GM21737 (cell line): ENCODE measurements around the gene TBC1D5.
"Not testable (repeated sequence)": the region's sequence is repeated elsewhere in the genome, so short reads cannot be mapped to it uniquely, and the experiment has no call there.

Source experiments
- ATAC-seq: cut with Tn5 transposase; IDR thresholded peaks from one replicate; pipeline ENCODE4 v1.9.1; 2021; ENCODE audit warnings: mild to moderate bottlenecking, moderate library complexity; ENCODE audit not compliant: unreplicated experiment

Gene TBC1D5, protein sequence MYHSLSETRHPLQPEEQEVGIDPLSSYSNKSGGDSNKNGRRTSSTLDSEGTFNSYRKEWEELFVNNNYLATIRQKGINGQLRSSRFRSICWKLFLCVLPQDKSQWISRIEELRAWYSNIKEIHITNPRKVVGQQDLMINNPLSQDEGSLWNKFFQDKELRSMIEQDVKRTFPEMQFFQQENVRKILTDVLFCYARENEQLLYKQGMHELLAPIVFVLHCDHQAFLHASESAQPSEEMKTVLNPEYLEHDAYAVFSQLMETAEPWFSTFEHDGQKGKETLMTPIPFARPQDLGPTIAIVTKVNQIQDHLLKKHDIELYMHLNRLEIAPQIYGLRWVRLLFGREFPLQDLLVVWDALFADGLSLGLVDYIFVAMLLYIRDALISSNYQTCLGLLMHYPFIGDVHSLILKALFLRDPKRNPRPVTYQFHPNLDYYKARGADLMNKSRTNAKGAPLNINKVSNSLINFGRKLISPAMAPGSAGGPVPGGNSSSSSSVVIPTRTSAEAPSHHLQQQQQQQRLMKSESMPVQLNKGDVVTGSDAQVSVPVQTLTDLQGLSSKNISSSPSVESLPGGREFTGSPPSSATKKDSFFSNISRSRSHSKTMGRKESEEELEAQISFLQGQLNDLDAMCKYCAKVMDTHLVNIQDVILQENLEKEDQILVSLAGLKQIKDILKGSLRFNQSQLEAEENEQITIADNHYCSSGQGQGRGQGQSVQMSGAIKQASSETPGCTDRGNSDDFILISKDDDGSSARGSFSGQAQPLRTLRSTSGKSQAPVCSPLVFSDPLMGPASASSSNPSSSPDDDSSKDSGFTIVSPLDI

DNA sequence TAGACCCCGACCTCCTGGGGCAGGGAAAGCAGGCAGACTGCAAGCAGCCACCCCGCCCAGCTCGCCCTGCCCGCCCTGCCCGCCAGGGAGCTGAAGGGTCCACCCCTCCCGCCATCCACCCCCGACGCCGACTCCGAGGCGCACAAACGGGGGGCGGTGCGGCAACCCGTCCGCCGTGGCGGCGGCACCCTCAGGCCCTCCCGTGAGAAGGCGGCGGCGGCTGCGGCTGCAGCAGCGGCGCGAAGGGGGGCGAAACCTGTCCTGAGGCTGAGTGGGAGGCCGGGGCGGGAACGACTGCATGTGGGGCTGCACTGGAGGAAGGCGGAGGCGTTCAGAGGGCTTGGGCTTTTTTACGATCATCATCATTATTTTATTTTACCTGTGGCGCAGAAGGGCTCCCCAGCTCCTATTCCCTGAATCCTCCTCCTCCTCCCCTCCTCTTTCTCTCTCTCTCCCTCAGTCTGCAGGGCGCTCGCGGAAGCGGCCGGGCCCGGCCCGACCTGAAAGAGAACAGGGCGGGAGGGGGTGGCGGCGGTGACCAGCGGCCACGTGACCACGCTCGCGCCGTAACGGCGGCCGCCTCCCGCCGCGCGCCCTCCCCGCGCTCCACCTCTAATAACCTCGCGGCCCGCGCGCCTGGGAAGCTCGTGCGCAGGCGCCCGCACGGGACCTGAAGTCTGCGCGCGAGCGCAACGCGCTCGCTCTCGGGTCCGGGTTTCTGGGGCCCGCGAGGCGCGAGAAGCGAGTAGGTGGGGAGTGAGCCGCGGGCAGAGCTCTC, at the start of gene TBC1D5:
TBC1D5 (minus strand) TSS at position 530 of the 778 bp plus-strand sequence. CDS start 234,061 bp downstream, outside the sequence.
- ATAC-seq = peak; percentile 76

DNA sequence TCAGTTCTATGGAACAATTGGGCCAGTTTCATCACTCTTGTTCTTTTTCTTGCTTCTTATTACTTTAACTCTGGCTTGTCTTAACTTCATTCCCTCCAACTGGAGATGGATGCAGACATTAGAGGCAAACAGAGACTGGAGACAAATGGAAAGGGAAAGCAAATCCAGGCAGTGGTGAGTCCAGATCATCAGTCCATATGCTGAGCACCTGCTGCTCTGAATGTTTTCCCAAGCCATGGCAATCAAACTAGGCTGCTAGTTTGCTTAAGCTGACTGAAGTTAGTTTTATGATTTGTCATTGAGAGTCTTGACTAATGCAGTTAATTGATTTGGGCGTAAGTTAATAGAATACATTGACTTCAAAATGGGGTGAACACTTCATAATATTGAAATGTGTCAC, 41.0 kb upstream of the TBC1D5 start:
- ATAC-seq = no peak

DNA sequence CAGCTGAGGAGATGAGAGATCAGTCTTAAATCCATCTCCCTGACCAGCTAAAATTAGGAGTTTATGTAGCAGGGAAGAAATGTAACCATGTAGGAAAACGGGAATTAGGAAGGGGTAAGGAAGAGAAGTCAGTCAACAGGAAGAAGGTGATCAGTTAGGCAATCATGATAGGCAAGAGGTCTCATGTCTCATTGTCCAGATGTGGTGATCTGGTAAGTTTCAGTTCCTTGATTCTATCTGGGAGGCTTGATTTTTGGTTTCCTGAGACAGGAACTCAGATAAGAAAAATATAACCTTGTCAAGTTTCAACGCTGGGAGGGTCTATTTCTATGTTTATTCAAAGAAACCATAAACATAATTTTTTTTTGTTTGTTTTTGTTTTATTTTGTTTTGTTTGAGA, 40.3 kb upstream of the TBC1D5 start:
- ATAC-seq = no peak

DNA sequence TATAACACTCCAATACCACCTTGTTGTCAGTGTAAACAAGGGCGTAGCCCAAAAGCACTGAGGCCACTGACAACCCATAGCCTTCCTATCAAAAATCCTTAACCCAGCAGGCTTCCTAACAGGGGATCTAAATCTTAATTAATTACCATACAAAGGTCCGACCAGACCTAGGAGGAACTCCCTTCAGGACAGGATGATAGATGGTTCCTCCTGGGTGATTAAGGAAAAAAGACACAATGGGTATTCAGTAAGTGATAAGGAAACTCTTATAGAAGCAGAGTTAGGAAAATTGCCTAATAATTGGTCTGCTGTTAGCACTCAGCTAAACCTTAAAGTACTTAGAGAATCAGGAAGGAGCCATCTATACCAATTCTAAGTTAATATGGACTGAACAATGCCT, 37.9 kb upstream of the TBC1D5 start:
- not testable (repeated sequence) for ATAC-seq

DNA sequence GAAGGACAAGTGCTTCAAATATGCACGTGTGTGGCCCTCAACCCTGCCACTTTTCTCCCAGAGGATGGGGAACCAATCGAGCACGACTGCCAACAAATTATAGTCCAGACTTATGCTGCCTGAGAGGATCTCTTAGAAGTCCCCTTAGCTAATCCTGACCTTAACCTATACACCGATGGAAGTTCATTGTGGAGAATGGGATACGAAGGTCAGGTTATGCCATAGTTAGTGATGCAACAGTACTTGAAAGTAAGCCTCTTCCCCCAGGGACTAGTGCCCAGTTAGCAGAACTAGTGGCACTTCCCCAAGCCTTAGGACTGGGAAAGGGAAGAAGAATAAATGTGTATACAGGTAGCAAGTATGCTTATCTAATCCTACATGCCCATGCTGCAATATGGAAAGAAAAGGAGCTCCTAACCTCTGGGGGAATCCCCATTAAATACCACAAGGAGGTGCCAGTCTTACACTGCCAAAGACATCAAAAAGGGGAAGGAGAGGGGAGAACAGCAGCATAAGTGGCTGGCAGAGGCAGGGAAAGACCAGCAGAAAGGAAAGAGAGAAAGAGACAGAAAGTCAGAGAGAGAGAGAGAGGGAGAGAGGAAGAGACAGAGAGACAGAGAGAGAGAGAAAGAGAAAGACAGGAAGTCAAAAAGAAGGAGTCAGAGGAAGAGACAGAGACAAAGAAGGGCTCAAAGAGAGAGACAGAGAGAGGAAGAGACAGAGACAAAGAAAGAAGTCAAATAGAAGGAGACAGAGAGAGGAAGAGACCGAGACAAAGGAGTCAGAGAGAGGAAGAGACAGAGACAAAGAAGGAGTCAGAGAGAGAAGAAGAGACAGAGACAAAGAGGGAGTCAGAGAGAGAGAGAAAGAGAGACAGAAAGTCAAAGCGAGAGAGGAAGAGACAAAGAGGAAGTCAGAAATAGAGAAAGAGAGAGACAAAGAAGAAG, 37.1 kb upstream of the TBC1D5 start:
- not testable (repeated sequence) for ATAC-seq

DNA sequence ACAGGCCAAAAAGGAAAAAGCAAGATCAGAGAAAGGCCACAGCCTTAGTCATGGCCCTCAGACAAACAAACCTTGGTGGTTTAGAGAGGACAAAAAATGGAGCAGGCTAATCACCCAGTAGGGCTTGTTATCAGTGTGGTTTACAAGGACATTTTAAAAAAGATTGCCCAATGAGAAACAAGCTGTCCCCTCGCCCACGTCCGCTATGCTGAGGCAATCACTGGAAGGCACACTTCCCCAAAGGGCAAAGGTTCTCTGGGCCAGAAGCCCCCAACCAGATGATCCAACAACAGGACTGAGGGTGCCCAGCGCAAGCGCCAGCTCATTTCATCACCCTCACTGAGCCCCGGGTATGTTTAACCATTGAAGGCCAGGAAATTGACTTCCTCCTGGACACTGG, 34.9 kb upstream of the TBC1D5 start:
- ATAC-seq = not testable (repeated sequence)

DNA sequence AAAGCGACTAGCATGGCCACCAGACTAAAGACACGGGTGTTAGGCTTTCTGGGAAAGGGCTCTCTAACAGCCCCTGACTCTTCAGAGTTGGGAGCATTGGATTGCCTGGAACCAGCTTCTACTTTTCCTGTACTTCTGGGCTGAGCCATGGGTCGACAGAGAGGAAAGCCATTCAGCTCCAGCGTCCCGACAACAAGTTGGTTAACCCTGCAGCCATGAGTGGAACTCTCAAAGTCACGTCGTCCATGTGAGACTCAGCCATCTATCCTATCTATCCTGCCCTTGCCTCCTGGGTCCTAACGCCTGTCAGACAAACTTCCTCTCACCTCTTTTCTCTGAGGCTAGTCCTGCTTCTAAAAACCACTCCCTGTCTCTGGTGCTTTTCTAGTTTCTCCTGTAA, 32.6 kb upstream of the TBC1D5 start:
- ATAC-seq = no peak

DNA sequence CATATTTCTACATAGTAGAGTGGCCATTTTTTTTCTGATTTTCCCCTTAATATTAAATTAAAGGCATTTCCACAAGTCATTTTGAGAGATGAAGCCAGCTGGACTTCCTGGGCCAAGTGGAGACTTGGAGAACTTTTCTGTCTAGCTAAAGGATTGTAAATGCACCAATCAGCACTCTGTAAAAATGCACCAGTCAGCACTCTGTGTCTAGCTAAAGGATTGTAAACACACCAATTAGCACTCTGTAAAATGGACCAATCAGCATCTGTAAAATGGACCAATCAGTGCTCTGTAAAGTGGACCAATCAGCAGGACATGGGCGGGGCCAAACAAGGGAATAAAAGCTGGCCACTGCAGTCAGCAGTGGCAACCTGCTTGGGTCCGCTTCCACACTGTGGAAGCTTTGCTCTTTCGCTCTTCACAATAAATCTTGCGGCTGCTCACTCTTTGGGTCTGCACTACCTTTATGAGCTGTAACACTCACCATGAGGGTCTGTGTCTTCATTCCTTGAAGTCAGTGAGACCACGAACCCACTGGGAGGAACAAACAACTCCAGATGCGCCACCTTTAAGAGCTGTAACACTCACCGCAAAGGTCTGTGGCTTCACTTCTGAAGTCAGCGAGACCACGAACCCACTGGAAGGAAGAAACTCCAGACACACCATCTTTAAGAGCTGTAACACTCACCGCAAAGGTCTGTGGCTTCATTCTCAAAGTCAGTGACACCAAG, 31.9 kb upstream of the TBC1D5 start:
- not testable (repeated sequence) for ATAC-seq

DNA sequence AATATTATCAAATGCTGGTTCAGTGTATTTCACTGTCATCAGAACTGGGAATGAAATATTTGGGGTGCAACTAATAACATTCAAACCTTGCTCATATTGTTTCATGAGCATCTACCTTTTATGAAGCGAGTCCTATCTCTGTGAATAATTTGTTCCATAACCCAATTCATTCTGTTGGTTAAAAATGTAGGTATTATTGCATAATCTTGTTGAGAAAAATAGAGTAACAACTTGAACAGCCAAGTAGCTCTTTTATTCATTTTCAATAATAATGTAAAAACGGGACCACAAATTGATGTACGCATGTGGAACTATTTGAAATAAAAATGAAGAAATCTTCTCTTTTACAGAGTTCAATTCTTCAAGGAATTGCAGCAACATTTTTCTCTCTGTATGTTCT, 30.1 kb upstream of the TBC1D5 start:
- ATAC-seq = no peak

DNA sequence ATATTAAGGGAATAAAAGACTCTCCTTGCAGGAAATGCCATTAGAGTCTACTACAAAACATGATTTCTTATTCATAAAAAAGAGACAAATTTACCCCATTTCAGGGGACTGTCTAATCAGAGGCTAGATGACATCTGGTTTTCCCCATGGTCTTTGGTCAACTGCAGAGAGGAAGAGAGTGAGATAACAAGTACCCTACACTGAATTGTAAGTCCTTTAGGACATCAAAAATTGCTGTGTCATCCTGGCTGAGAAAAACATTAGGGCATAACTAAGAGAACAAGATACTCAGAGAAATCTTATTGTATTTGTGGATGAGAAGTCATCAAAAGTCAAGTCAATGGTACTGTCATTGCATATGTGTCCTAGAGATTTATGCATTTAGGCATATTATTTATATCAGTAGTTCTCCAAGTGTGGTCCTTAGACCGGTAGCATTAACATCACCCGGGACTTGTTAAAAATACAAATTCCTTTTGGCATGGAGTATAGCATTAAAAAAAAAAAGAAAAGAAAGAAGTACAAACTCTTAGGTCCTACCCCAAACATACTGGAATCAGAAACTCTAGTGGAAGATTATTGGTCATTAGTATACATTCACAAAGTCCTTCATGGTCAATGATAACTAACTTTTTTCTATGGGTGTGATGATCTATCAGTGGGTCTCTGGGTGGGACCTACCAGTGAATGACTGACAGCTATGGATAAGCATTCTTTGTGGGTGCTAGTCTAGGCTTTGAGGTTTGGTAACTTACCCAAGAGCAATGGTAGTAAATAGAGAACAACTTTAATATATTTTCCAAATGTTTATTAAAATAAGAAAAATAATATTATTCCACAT, 29.0 kb upstream of the TBC1D5 start:
- ATAC-seq = no peak

DNA sequence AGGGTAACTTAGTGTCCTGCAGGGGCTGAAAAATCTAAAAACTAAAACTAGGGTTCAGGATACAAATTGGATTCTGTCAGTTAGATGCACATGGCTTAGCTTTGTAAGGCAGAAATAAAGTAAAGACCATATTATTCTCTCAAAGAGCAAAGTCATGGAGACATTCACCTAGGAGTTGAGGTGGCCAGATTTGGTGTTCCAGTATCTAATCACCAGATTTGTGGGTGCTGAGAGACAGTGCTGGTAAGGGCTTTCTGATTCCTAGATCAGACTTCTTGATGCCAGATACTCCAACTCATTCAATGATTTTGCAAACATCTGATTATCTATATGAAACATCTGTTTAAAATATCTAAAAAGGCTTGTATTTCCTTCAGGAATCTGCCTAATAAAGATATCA, 28.3 kb upstream of the TBC1D5 start:
- ATAC-seq = no peak

DNA sequence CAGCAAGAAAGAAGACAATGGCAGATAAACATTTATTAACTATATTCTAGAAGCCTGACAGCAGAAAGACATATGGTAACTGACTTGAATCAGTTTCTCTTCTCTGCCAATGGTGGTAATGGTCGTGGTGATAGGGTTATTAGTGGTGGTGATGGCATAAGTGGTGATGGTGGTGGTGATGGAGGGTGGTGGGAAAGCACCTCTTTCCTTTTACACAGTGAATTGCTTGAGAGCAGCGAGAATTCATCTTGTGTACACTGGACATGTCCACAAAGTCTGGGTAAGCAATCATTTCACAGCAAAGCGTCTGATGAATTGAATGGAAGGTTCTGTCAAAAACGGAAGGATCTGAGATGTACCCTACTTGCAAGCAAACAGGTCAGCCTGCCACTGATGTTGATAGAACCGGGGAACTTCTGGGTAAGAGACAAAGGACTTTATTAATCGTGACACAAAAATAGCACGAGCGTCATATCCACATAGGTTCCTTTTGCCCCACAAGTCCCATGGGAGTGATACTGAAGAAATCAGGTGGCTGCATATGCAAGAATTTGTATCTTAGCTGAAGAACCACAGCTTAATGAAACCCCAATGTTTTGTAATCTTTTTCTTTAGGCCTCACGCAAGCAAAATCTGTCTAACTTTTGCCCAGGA, 23.5 kb upstream of the TBC1D5 start:
- peak; percentile 69 for ATAC-seq

DNA sequence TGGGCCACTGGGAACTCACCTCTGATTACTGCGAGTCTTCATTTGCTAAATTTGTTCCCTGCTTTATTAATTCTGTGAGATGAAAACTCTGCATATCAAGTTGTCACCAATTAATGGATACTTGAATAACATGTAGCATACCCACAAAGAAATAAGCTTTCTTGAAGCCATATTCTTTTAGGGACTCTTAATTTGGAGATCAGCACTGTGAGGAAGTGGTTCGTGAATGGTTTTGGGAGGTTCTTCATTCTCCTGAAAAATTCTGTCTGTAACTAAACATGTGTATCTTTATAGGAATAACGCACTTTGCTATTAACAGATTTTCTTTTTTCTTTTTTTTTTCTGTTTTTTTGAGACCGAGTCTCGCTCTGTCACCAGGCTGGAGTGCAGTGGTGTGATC, 19.1 kb upstream of the TBC1D5 start:
- no peak for ATAC-seq

DNA sequence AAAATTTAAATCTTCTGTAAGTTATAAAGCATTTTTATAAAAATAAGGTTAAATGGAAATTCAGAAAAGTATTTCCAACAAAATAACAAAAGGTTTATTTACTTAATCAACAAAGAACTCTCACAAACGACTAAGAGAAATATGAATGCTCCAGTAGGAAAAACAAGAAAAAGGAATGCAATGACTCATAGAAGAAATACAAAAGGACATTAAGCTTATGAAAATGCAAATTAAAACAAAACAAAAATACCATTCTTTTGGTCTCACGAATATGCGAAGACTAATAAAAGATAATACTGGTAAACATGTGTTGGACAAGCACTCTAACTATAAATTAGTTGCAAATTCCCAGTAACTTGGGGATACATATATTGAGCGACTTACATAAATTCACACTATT, 17.5 kb upstream of the TBC1D5 start:
- no peak for ATAC-seq

DNA sequence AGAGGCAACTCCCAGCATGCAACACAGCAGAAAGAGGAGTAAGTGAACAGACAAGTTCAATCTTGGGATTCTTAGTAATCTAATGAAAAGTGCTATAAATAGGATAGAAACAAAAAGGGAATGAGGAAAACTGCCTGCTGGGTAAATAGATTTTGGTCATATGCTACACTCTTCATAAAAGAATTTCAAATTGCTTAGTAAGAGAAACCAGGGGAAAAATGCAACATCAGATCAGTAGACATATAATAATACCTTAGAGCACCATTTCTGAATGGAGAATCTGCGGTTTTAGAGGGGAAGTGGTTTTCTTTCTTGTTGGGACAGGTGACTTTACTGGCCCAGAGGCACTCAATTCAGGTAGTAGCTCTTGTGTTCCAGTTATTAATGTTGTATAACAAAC, 13.4 kb upstream of the TBC1D5 start:
- ATAC-seq = no peak

DNA sequence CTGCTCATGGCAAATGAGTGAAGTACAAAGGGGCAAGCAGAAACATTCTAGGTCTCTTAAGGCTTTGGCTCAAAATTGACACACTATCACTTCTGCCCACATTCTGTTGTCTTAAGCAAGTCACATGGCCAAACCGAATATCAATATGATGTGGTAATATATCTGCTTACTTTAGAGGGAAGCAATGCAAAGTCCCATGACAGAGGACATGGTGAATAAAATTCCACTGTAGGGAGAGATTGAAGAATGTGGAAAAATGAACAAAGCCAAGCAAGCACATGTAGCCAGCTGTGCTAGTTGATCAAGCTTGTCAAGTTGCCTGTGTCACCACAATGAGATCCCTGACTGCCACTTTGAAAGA, 11.2 kb upstream of the TBC1D5 start:
- ATAC-seq = no peak

DNA sequence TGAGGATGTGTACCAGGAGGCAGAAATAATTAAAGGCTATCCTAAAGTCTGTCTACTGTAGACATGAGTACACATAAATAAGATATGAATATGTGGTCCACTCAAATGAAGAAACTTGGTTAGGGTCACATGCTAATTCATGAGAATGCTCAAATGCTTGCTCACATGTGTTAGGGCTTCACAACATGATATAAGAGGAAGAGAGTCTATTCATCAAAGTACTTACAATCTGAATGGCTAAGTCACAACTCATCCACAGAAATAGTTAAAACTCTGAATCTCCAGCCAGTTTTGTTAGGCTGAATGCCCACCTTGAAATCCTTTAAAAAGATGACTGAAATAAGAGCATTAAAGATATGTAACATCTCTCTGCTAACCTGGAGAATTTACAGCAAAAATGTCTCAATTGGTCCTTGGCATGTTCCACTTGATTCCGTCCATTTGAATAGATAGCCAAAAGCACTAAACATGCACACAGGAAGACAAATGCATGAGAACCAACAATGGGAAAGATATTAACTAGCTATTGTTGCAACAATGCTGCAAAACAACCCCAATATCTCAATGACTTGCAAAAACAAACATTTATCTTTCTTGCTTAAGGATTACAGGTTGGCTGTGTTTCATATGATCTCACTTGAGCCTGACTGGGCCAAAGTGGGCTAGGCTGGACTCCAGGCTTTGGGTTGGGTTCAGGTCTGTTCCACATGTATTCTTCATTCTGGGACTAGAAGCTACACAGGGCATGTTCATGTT, 10.6 kb upstream of the TBC1D5 start:
- no peak for ATAC-seq

DNA sequence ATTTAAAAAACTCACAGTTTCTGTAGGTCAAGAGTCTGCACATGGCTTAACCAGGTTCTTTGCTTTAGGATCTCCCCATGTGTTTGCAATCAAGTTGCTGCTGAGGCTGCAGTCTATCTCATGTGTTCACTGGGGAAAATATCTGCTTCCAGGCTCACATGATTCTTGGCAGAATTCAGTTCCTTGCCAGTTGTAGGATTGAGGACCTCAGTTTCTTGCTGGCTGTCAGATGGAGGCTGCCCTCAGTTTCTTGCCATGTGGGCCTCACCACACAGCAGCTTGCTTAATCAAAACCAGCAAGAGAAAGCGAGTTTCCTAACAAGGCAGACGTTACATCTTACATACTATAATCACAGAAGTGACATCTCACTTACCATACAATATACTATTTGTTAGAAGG, 10.0 kb upstream of the TBC1D5 start:
- no peak for ATAC-seq
